A549 (cell line): ENCODE data around the gene TRIM72.

Experiments used
- CTCF ChIP-seq: fragments of >200 bp; sonication (Bioruptor Twin); formaldehyde crosslinking; IDR thresholded peaks from 3 replicates; pipeline ENCODE4 v1.5.1; 2016
- EHMT2 ChIP-seq: fragments of 200-600 bp; sonication (generic); IDR thresholded peaks from 2 replicates; pipeline ENCODE4 v1.6.1; 2016; ENCODE audit warnings: antibody characterized with exemption, low read depth, mild to moderate bottlenecking, moderate library complexity
- EP300 ChIP-seq, 2 experiments: fragments of >200 bp; sonication (Bioruptor Twin); formaldehyde crosslinking; IDR thresholded peaks; 2 replicates in 1 of 2; 3 replicates in 1 of 2; pipeline ENCODE4 v1.6.1; 2016 to 2017
- FOSL2 ChIP-seq, 2 experiments: fragments of 450-650 bp in 1 of 2; fragments of >200 bp in 1 of 2; sonication (Bioruptor Twin) in 1 of 2; formaldehyde crosslinking; IDR thresholded peaks; 2 replicates each; pipeline versions ENCODE4 v1.5.0 to v1.6.1; 2016 to 2020; ENCODE audit warnings: mild to moderate bottlenecking in 1 of 2, moderate library complexity in 1 of 2
- JUNB ChIP-seq: fragments of >200 bp; sonication (Bioruptor Twin); formaldehyde crosslinking; IDR thresholded peaks from 2 replicates; pipeline ENCODE4 v1.6.1; 2016
- KDM1A ChIP-seq: fragments of 200-600 bp; sonication (generic); IDR thresholded peaks from 2 replicates; pipeline ENCODE4 v1.6.1; 2016; ENCODE audit warnings: low read depth, mild to moderate bottlenecking

DNA sequence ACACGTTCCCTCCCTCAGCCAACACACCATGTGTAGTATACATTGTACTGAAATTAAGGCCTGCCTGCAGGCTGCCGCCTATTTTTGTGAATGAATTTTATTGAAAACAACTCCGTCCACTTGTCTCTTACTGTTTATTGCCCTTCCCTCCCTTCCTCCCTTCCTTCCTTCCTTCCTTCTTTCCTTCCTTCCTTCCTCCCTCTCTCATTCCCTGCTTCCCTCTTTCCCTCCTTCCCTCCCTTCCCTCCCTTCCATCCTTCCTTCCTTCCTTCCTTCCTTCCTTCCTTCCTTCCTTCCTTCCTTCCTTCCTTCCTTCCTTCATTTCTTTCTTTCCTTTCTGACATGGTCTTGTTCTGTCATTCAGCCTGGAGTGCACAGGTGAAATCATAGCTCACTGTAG, 48.2 kb downstream of the TRIM72 start:
- no peak for TF ChIP-seq EP300 (IDR thresholded peaks at IDR 0.05)
- TF ChIP-seq FOSL2 (IDR thresholded peaks at IDR 0.05) = no peak
- no peak for TF ChIP-seq FOSL2 (CRISPR knock-in tag; IDR thresholded peaks at IDR 0.05)
- TF ChIP-seq EHMT2 = no peak
- TF ChIP-seq KDM1A = no peak
- no peak for TF ChIP-seq JUNB
- TF ChIP-seq CTCF = no peak
